NT2/D1 (cell line): ENCODE data around the gene DGAT2.

Experiments used
- YY1 ChIP-seq: IDR thresholded peaks from 2 replicates; pipeline ENCODE4 v1.6.1; 2011; ENCODE audit not compliant: insufficient read length, insufficient read depth
- ZNF274 ChIP-seq: IDR thresholded peaks from 2 replicates; pipeline ENCODE4 v1.6.1; 2011; ENCODE audit warnings: mild to moderate bottlenecking, low read depth, low read length

DNA sequence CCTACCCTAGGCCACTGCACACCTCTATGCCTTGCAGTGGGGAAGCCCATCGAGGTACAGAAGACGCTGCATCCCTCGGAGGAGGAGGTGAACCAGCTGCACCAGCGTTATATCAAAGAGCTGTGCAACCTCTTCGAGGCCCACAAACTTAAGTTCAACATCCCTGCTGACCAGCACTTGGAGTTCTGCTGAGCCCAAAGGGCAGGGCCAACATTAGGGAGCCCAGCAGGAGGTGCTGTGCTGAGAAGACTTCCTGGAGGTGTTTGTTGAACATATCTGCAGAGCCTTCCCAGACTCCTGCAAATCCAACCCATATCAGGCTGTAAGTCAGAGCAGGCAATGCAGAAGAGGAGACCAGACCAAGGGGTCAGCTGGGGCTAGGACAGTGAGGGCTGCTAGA is 37.5 kb upstream of the DGAT2 start:
- TF ChIP-seq ZNF274, result no peak
- no peak for TF ChIP-seq YY1
